Smooth muscle cell (in vitro differentiated cells): ENCODE data around the gene CLRN2. TPM values are rescaled to one million over a fixed set of nuclear protein-coding genes. Genes with fewer than 3 reads are reported as not detected.

Source experiments
- DNase-seq: peaks from one replicate; lab custom pipeline; 2025; ENCODE audit not compliant: unreplicated experiment; lab: John Stamatoyannopoulos, UW
- H2AFZ ChIP-seq: fragments of 200-600 bp; sonication (generic); 2 replicates; pipeline ENCODE4 v1.6.0; 2016; ENCODE audit warnings: antibody characterized with exemption, low read depth, mild to moderate bottlenecking
- H3F3A ChIP-seq: fragments of 200-600 bp; sonication (generic); 2 replicates; pipeline ENCODE4 v1.6.0; 2017; ENCODE audit warnings: antibody characterized with exemption, low read depth
- H3K27ac ChIP-seq: fragments of 200-600 bp; sonication (generic); 2 replicates; pipeline ENCODE4 v1.5.1; 2016; ENCODE audit warnings: low read depth, mild to moderate bottlenecking
- H3K27me3 ChIP-seq: fragments of 200-600 bp; sonication (generic); 2 replicates; pipeline ENCODE4 v1.6.1; 2016; ENCODE audit warnings: low read depth, mild to moderate bottlenecking
- H3K36me3 ChIP-seq: fragments of 200-600 bp; sonication (generic); 2 replicates; pipeline ENCODE4 v1.5.1; 2016; ENCODE audit warnings: low read depth
- H3K4me1 ChIP-seq: fragments of 200-600 bp; sonication (generic); 2 replicates; pipeline ENCODE4 v1.5.1; 2016; ENCODE audit warnings: low read depth
- H3K4me2 ChIP-seq: fragments of 200-600 bp; sonication (generic); 2 replicates; pipeline ENCODE4 v1.6.0; 2016; ENCODE audit warnings: mild to moderate bottlenecking
- H3K4me3 ChIP-seq: fragments of 200-600 bp; sonication (generic); 2 replicates; pipeline ENCODE4 v1.5.1; 2016; ENCODE audit warnings: mild to moderate bottlenecking
- H3K79me2 ChIP-seq: fragments of 200-600 bp; sonication (generic); 2 replicates; pipeline ENCODE4 v1.6.0; 2016; ENCODE audit warnings: low read depth, mild to moderate bottlenecking
- H3K9ac ChIP-seq: fragments of 200-600 bp; sonication (generic); 2 replicates; pipeline ENCODE4 v1.6.0; 2016; ENCODE audit warnings: low read depth
- H3K9me3 ChIP-seq: fragments of 200-600 bp; sonication (generic); replicated peaks from 2 replicates; pipeline ENCODE4 v1.5.1; 2016; ENCODE audit warnings: low read depth
- H4K20me1 ChIP-seq: fragments of 200-600 bp; sonication (generic); 2 replicates; pipeline ENCODE4 v1.6.0; 2016; ENCODE audit warnings: low read depth
- CTCF ChIP-seq: fragments of 200-600 bp; sonication (generic); IDR thresholded peaks from 2 replicates; pipeline ENCODE4 v1.5.1; 2017; ENCODE audit warnings: borderline replicate concordance, mild to moderate bottlenecking, antibody characterized with exemption; ENCODE audit not compliant: insufficient read depth, poor library complexity, severe bottlenecking
- WGBS: methylation state at CpG from one replicate; pipeline ENCODE4 v1.1.7; 2016; ENCODE audit warnings: low lambda C conversion rate; 5-methylcytosine and 5-hydroxymethylcytosine counted together
- polyA plus RNA-seq: library from polyadenylated mRNA; unstranded; fragments of >200 nt; fragmentation: Nextera tagmentation; extraction: Ambion mirVana; gene quantifications from 2 replicates; pipeline ENCODE4 v1.2.1, GENCODE V29; 2016
- total RNA-seq: library from RNA; depleted of rRNA; stranded (reverse); fragments of >200 nt; gene quantifications from 2 replicates; pipeline ENCODE4 v1.2.3, GENCODE V29; 2014

Gene CLRN2
- total and polyA plus RNA-seq, 2 experiments from 2014 or later = not detected

- no peak overlapping the region for H3K9ac ChIP-seq
- H3K4me2 ChIP-seq = no peak overlapping the region
- no peaks in the 10 kb centered on the region for H3K79me2 ChIP-seq
- DNase-seq = no peak
- no peak overlapping the region for H3K4me3 ChIP-seq
- no peaks in the 10 kb centered on the region for H3F3A ChIP-seq
- H3K36me3 ChIP-seq = no peaks in the 10 kb centered on the region
- H3K9me3 ChIP-seq = no peaks in the 10 kb centered on the region
- no peaks in the 10 kb centered on the region for H3K27me3 ChIP-seq
- H4K20me1 ChIP-seq = no peaks in the 10 kb centered on the region
- no peak for TF ChIP-seq CTCF
- H3K27ac ChIP-seq = no peak overlapping the region
- no peaks in the 10 kb centered on the region for H3K4me1 ChIP-seq
- no peak overlapping the region for H2AFZ ChIP-seq
Measured at GRCh38 chr4:17475481-17475880, 39.5 kb upstream of the CLRN2 start.

GRCh38 chr4:17476853-17477252, 38.1 kb upstream of the CLRN2 start:
- Histone ChIP-seq H3K4me1 (no peaks in the 10 kb centered on the region), H3F3A (no peaks in the 10 kb centered on the region), H2AFZ (no peak overlapping the region), H3K9me3 (no peaks in the 10 kb centered on the region), H4K20me1 (no peaks in the 10 kb centered on the region), H3K4me2 (no peak overlapping the region), H3K4me3 (no peak overlapping the region), H3K36me3 (no peaks in the 10 kb centered on the region), H3K27me3 (no peaks in the 10 kb centered on the region), H3K9ac (no peak overlapping the region), H3K79me2 (no peaks in the 10 kb centered on the region), H3K27ac (no peak overlapping the region)
- no peak for DNase-seq
- 92% methylated on average over 3 of the region's 3 CpGs for WGBS
- no peak for TF ChIP-seq CTCF

GRCh38 chr4:17477774-17478472, 37.0 kb upstream of the CLRN2 start:
- no peaks in the 10 kb centered on the region for H3F3A ChIP-seq
- no peaks in the 10 kb centered on the region for H3K27me3 ChIP-seq
- H3K9me3 ChIP-seq = no peaks in the 10 kb centered on the region
- H3K27ac ChIP-seq = no peak overlapping the region
- no peaks in the 10 kb centered on the region for H3K4me1 ChIP-seq
- H4K20me1 ChIP-seq = no peaks in the 10 kb centered on the region
- no peak for DNase-seq
- no peak overlapping the region for H3K4me2 ChIP-seq
- no peaks in the 10 kb centered on the region for H3K36me3 ChIP-seq
- WGBS = 87% methylated on average over 9 of the region's 9 CpGs
- no peaks in the 10 kb centered on the region for H3K79me2 ChIP-seq
- no peak overlapping the region for H2AFZ ChIP-seq
- TF ChIP-seq CTCF = no peak
- no peak overlapping the region for H3K9ac ChIP-seq
- H3K4me3 ChIP-seq = no peak overlapping the region
